ENCODE results near the gene SELPLG.
"Not testable (repeated sequence)": the region's sequence is repeated elsewhere in the genome, so short reads cannot be mapped to it uniquely, and the experiment has no call there.

Gene SELPLG

GRCh38 chr12:108633534-108634248 lies at the start of gene SELPLG:
SELPLG (minus strand) TSS chr12:108633894; CDS start chr12:108624307, 9,587 bp downstream.
- H3K27ac ChIP-seq, result no peak within 1 kb of the TSS
- no peak for DNase-seq (ENCODE audit: low read depth, low spot score)

- H3K27ac ChIP-seq, result no peak overlapping the region
- DNase-seq (ENCODE audit: low read depth, low spot score), result no peak
Observed at GRCh38 chr12:108681317-108681716, 47.6 kb upstream of the SELPLG start.

- no peak for DNase-seq (ENCODE audit: low read depth, low spot score)
- H3K27ac ChIP-seq, result no peak overlapping the region
Observed at GRCh38 chr12:108679106-108679681, 45.5 kb upstream of the SELPLG start.

- H3K27ac ChIP-seq, result no peak overlapping the region
- no peak for DNase-seq (ENCODE audit: low read depth, low spot score)
Observed at GRCh38 chr12:108678104-108678730, 44.5 kb upstream of the SELPLG start.

GRCh38 chr12:108677381-108677780 lies 43.7 kb upstream of the SELPLG start:
- H3K27ac ChIP-seq, result no peak overlapping the region
- DNase-seq (ENCODE audit: low read depth, low spot score), result no peak

GRCh38 chr12:108676707-108677106 lies 43.0 kb upstream of the SELPLG start:
- DNase-seq (ENCODE audit: low read depth, low spot score), result no peak
- H3K27ac ChIP-seq, result no peak overlapping the region

GRCh38 chr12:108675792-108676191 lies 42.1 kb upstream of the SELPLG start:
- H3K27ac ChIP-seq, result no peak overlapping the region
- DNase-seq (ENCODE audit: low read depth, low spot score), result no peak

- no peak overlapping the region for H3K27ac ChIP-seq
- DNase-seq (ENCODE audit: low read depth, low spot score), result no peak
Observed at GRCh38 chr12:108672054-108672453, 38.4 kb upstream of the SELPLG start.

GRCh38 chr12:108671110-108671509 lies 37.4 kb upstream of the SELPLG start:
- no peak overlapping the region for H3K27ac ChIP-seq
- DNase-seq (ENCODE audit: low read depth, low spot score), result no peak

GRCh38 chr12:108670066-108670631 lies 36.5 kb upstream of the SELPLG start:
- no peak for DNase-seq (ENCODE audit: low read depth, low spot score)
- no peak overlapping the region for H3K27ac ChIP-seq

- DNase-seq (ENCODE audit: low read depth, low spot score), result no peak
- H3K27ac ChIP-seq, result no peak overlapping the region
Observed at GRCh38 chr12:108668542-108668941, 34.8 kb upstream of the SELPLG start.

- no peak for DNase-seq (ENCODE audit: low read depth, low spot score)
- H3K27ac ChIP-seq, result no peak overlapping the region
Observed at GRCh38 chr12:108668063-108668462, 34.4 kb upstream of the SELPLG start.

GRCh38 chr12:108667349-108667748 lies 33.7 kb upstream of the SELPLG start:
- no peak for DNase-seq (ENCODE audit: low read depth, low spot score)
- H3K27ac ChIP-seq, result peak overlapping the region; percentile 61

GRCh38 chr12:108666401-108666881 lies 32.7 kb upstream of the SELPLG start:
- no peak for DNase-seq (ENCODE audit: low read depth, low spot score)
- H3K27ac ChIP-seq, result peak overlapping the region; percentile 61

- no peak for DNase-seq (ENCODE audit: low read depth, low spot score)
- H3K27ac ChIP-seq, result peak overlapping the region; percentile 61
Observed at GRCh38 chr12:108665608-108666202, 32.0 kb upstream of the SELPLG start.

- peak overlapping the region; percentile 61 for H3K27ac ChIP-seq
- DNase-seq (ENCODE audit: low read depth, low spot score), result peak; percentile 64
Observed at GRCh38 chr12:108664338-108665258, 30.9 kb upstream of the SELPLG start.

- DNase-seq (ENCODE audit: low read depth, low spot score), result no peak
- H3K27ac ChIP-seq, result peak overlapping the region; percentile 61
Observed at GRCh38 chr12:108663324-108664015, 29.8 kb upstream of the SELPLG start.

GRCh38 chr12:108658115-108658514 lies 24.4 kb upstream of the SELPLG start:
- DNase-seq (ENCODE audit: low read depth, low spot score), result not testable (repeated sequence)

GRCh38 chr12:108657130-108657745 lies 23.5 kb upstream of the SELPLG start:
- no peak overlapping the region for H3K27ac ChIP-seq
- DNase-seq (ENCODE audit: low read depth, low spot score), result no peak

More at GRCh38 chr12:108658115-108658514, 24.4 kb upstream of the SELPLG start:
- not testable (repeated sequence) for H3K27ac ChIP-seq
